MM.1S (cell line): Measurements from ENCODE around the gene MIGA2.

Source experiments
- DNase-seq: peaks from one replicate; pipeline ENCODE4 v3.0.0-alpha.2; 2015
- H2AFZ ChIP-seq: fragments of 300-600 bp; sonication (generic); 2 replicates; pipeline ENCODE4 v1.6.0; 2016; ENCODE audit warnings: antibody characterized with exemption, low read length
- H3F3A ChIP-seq: fragments of 300-600 bp; sonication (generic); 2 replicates; pipeline ENCODE4 v1.6.1; 2016; ENCODE audit warnings: mild to moderate bottlenecking, antibody characterized with exemption, low read length, moderate library complexity, mixed read lengths; ENCODE audit not compliant: insufficient read depth
- H3K27ac ChIP-seq: fragments of 300-600 bp; sonication (generic); 2 replicates; pipeline ENCODE4 v1.5.1; 2016; ENCODE audit warnings: mild to moderate bottlenecking, low read length
- H3K27me3 ChIP-seq: fragments of 300-600 bp; sonication (generic); replicated peaks from 2 replicates; pipeline ENCODE4 v1.6.0; 2016; ENCODE audit warnings: low read length; ENCODE audit not compliant: insufficient read depth
- H3K36me3 ChIP-seq: fragments of 300-600 bp; sonication (generic); replicated peaks from 2 replicates; pipeline ENCODE4 v1.6.1; 2016; ENCODE audit warnings: mild to moderate bottlenecking, low read length, mixed read lengths; ENCODE audit not compliant: insufficient read depth
- H3K4me1 ChIP-seq: fragments of 300-600 bp; sonication (generic); 2 replicates; pipeline ENCODE4 v1.6.1; 2016; ENCODE audit warnings: low read length, mixed read lengths
- H3K4me2 ChIP-seq: fragments of 300-600 bp; sonication (generic); 2 replicates; pipeline ENCODE4 v1.6.0; 2016; ENCODE audit warnings: low read depth, low read length
- H3K4me3 ChIP-seq: fragments of 300-600 bp; sonication (generic); 2 replicates; pipeline ENCODE4 v1.5.1; 2016; ENCODE audit warnings: low read length, mixed read lengths
- H3K79me2 ChIP-seq: fragments of 300-600 bp; sonication (generic); 2 replicates; pipeline ENCODE4 v1.6.1; 2016; ENCODE audit warnings: mixed run types, low read length, mixed read lengths
- H3K9ac ChIP-seq: fragments of 300-600 bp; sonication (generic); 2 replicates; pipeline ENCODE4 v1.6.1; 2016; ENCODE audit warnings: low read length, mixed read lengths
- H3K9me2 ChIP-seq: fragments of 300-600 bp; sonication (generic); replicated peaks from 2 replicates; pipeline ENCODE4 v1.6.1; 2016; ENCODE audit warnings: mild to moderate bottlenecking, low read length, mixed read lengths; ENCODE audit not compliant: insufficient read depth
- H3K9me3 ChIP-seq: fragments of 300-600 bp; sonication (generic); replicated peaks from 2 replicates; pipeline ENCODE4 v1.6.1; 2016; ENCODE audit warnings: mild to moderate bottlenecking, low read length, mixed read lengths; ENCODE audit not compliant: insufficient read depth
- H4K20me1 ChIP-seq: fragments of 300-600 bp; sonication (generic); 2 replicates; pipeline ENCODE4 v1.6.1; 2016; ENCODE audit warnings: mild to moderate bottlenecking, low read length, moderate library complexity, mixed read lengths; ENCODE audit not compliant: insufficient read depth
- CTCF ChIP-seq: fragments of 300-600 bp; sonication (generic); IDR thresholded peaks from 2 replicates; pipeline ENCODE4 v1.5.1; 2016; ENCODE audit warnings: antibody characterized with exemption, low read length, mixed read lengths
- EZH2 ChIP-seq: fragments of 300-600 bp; sonication (generic); optimal IDR thresholded peaks from 2 replicates; pipeline ENCODE3; 2017; ENCODE audit warnings: low read depth, mild to moderate bottlenecking, antibody characterized with exemption, low read length, mixed read lengths
- EZH2phosphoT487 ChIP-seq: fragments of 300-600 bp; sonication (generic); IDR thresholded peaks from 2 replicates; pipeline ENCODE4 v1.6.1; 2018; ENCODE audit warnings: antibody characterized with exemption, low read length

MIGA2 gene

GRCh38 chr9:129102791-129103594 is 66.6 kb downstream of the MIGA2 start:
- Histone ChIP-seq H3K9me2 (no peaks in the 10 kb centered on the region), H3K9ac (no peak overlapping the region), H3K27ac (no peak overlapping the region), H3K4me1 (no peaks in the 10 kb centered on the region), H3K9me3 (no peaks in the 10 kb centered on the region), H3K27me3 (peaks cover 13% of the 10 kb centered on the region), H3K79me2 (no peaks in the 10 kb centered on the region), H3K4me2 (no peak overlapping the region), H2AFZ (no peak overlapping the region), H3K4me3 (no peak overlapping the region), H3K36me3 (no peaks in the 10 kb centered on the region), H3F3A (no peaks in the 10 kb centered on the region), H4K20me1 (no peaks in the 10 kb centered on the region)
- TF ChIP-seq CTCF (peak; percentile 54), EZH2phosphoT487 (no peak), EZH2 (no peak)
- DNase-seq = peak; percentile 46

- Histone ChIP-seq H2AFZ (no peak overlapping the region), H3K27me3 (peaks cover 17% of the 10 kb centered on the region), H4K20me1 (no peaks in the 10 kb centered on the region), H3K4me2 (no peak overlapping the region), H3K36me3 (no peaks in the 10 kb centered on the region), H3K4me3 (no peak overlapping the region), H3K79me2 (no peaks in the 10 kb centered on the region), H3F3A (no peaks in the 10 kb centered on the region), H3K9ac (no peak overlapping the region), H3K4me1 (no peaks in the 10 kb centered on the region), H3K9me3 (no peaks in the 10 kb centered on the region), H3K9me2 (no peaks in the 10 kb centered on the region), H3K27ac (no peak overlapping the region)
- no peak for DNase-seq
- TF ChIP-seq EZH2phosphoT487 (no peak), CTCF (no peak), EZH2 (no peak)
Observed at GRCh38 chr9:129103595-129103965, 67.2 kb downstream of the MIGA2 start.

- Histone ChIP-seq H3F3A (no peaks in the 10 kb centered on the region), H3K4me2 (no peak overlapping the region), H3K9me2 (no peaks in the 10 kb centered on the region), H2AFZ (no peak overlapping the region), H3K27me3 (peaks cover 18% of the 10 kb centered on the region), H3K4me3 (no peak overlapping the region), H3K79me2 (no peaks in the 10 kb centered on the region), H3K27ac (no peak overlapping the region), H3K9ac (no peak overlapping the region), H3K36me3 (no peaks in the 10 kb centered on the region), H4K20me1 (no peaks in the 10 kb centered on the region), H3K4me1 (no peaks in the 10 kb centered on the region), H3K9me3 (no peaks in the 10 kb centered on the region)
- DNase-seq = no peak
- TF ChIP-seq EZH2 (no peak), CTCF (no peak), EZH2phosphoT487 (no peak)
Observed at GRCh38 chr9:129104051-129104450, 67.6 kb downstream of the MIGA2 start.
